Activated CD8-positive, alpha-beta T cell treated with anti-CD3 and anti-CD28 coated beads, Interleukin-2, amount 10 ng/mL, durations not matched to agents 7 days and 5 days (primary cell): ENCODE measurements around the gene SHISAL2B. TPM values are rescaled to one million over a fixed set of nuclear protein-coding genes. Genes with fewer than 3 reads are reported as not detected.
"Not testable (repeated sequence)": the region's sequence is repeated elsewhere in the genome, so short reads cannot be mapped to it uniquely, and the experiment has no call there.

ENCODE experiments used
- ATAC-seq: fragments of 150-1000 bp; cut with Tn5 transposase; one replicate; pipeline ENCODE4 v1.10.0; 2021; ENCODE audit warnings: moderate library complexity
- CTCF ChIA-PET: fragments of 350-600 bp; sonication (Branson Sonifier 250); formaldehyde crosslinking; loops from one replicate; lab custom pipeline; 2021; ENCODE audit warnings: antibody characterized with exemption; lab: Charles Lee
- POLR2A ChIA-PET: fragments of 350-600 bp; sonication (Branson Sonifier 250); formaldehyde crosslinking; loops from one replicate; lab custom pipeline; 2021; ENCODE audit warnings: antibody characterized with exemption; lab: Charles Lee
- DNase-seq: peaks from one replicate; pipeline ENCODE4 v3.0.0-alpha.2; 2020
- H3K27ac Mint-ChIP-seq: one replicate; pipeline ENCODE4 v1.8.0; 2021; ENCODE audit warnings: mild to moderate bottlenecking, mixed read lengths
- H3K27me3 Mint-ChIP-seq: one replicate; pipeline ENCODE4 v1.8.0; 2021; ENCODE audit warnings: low read depth, mixed read lengths
- H3K36me3 Mint-ChIP-seq: one replicate; pipeline ENCODE4 v1.8.0; 2021; ENCODE audit warnings: low read depth, mixed read lengths
- H3K4me1 Mint-ChIP-seq: one replicate; pipeline ENCODE4 v1.8.0; 2021; ENCODE audit warnings: low read depth, mixed read lengths
- H3K4me3 Mint-ChIP-seq: one replicate; pipeline ENCODE4 v1.8.0; 2021; ENCODE audit warnings: mild to moderate bottlenecking, mixed read lengths
- H3K9me3 Mint-ChIP-seq: one replicate; pipeline ENCODE4 v1.8.0; 2022; ENCODE audit warnings: mixed read lengths; ENCODE audit not compliant: insufficient read depth
- total RNA-seq, 2 experiments: library from RNA; stranded (reverse); gene quantifications; one replicate each; pipeline ENCODE4 v1.2.3, GENCODE V29; 2021

Gene SHISAL2B
- not detected for total RNA-seq

DNA sequence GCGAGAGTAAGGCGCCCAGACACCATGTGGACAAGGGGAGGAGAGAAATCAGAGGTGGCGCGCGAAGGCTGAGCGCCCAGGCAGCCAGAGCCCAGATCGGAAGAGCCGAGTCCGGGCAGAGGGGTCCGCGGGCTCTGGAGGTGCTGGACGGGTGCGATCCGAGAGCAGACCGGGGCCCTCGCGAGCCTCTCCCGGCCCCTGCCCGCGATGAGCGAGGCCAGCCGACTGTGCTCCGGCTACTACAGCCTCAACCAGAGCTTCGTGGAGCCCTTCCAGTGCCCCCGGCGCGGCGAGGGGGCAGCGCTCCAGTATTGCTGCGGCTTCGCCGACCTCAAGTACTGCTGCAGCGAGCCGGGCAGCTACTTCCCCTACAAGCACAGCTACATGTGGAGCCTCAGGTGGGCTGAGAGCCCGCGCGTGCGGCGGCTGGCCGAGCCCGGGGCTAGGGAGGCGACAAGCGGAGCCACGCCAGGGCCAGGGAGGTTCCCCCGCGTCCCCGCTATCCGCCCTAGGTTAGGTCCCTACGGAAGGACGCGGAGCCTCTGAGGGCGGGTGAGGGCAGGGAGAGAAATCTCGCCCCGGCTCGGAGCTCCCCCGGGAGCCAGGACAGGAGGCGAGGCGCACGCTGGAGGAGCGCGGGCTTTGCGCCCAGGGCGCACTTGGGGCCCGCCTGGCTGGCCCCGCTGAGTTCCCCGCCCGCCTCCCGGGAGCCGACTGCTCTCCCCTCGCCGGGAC, at the start of gene SHISAL2B:
SHISAL2B (plus strand) TSS at position 87 of the 735 bp plus-strand sequence; CDS start at position 208, 121 bp downstream.
- Mint-ChIP-seq H3K9me3 (no peaks in the 10 kb centered on the region), H3K36me3 (no peaks in the 10 kb centered on the region), H3K27me3 (peaks cover 45% of the 10 kb centered on the region), H3K27ac (no peak within 1 kb of the TSS), H3K4me1 (peaks cover 4% of the 10 kb centered on the region), H3K4me3 (peak within 1 kb of the TSS; percentile 31)
- peak; percentile 58 for ATAC-seq
- ChIA-PET CTCF (no interaction called here), POLR2A (no interaction called here)
- no peak for DNase-seq

DNA sequence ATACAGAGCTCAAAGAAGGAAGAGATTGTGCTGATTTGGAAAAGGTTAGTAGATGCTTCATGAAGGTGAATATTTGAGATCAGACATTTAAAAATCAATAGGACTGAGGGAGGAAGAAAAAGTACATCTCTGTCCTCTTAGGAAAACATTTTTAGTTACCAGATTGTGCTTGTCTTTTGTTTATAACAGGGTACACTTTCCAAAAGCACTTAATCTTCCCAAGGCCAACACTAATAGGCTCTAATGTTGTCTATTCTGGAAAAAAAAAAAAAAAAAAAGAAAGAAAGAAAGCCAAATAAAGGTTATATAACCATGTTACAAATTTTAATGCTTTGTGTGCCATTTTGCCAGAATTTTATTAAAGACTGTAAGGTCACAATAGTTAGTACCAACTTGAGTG, 45.5 kb upstream of the SHISAL2B start:
- Mint-ChIP-seq H3K27ac (no peak overlapping the region), H3K4me3 (no peak overlapping the region), H3K9me3 (no peaks in the 10 kb centered on the region), H3K36me3 (no peaks in the 10 kb centered on the region), H3K4me1 (no peaks in the 10 kb centered on the region), H3K27me3 (no peaks in the 10 kb centered on the region)
- DNase-seq (no peak), ATAC-seq (no peak)
- CTCF ChIA-PET = interaction anchor here (0.8 kb wide), 1 partner anchor 9 kb away, joined by 3 read pairs; no protein-coding TSS in a partner anchor
- POLR2A ChIA-PET = no interaction called here

DNA sequence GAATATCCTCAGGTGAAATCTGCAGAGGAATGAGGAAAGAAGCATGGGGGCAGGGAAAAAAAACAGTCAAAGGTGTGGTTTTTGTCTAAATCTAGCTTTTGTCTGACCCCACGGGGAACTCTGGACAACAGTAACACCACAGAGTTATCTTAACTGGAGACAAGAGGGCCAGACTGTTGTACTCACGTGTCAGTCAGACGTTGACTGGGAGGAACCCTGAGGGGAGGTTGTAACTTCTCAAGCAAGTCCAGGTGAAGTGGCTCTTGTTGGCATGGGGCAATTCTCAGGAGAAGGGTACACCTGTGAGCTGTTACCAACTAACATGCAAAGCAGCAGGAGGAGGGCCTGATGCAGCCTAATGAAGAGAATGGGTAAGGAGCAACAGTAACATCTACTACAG, 44.1 kb upstream of the SHISAL2B start:
- H3K36me3 Mint-ChIP-seq = no peaks in the 10 kb centered on the region
- DNase-seq (no peak), ATAC-seq (no peak)
- H3K4me1 Mint-ChIP-seq = no peaks in the 10 kb centered on the region
- H3K9me3 Mint-ChIP-seq = no peaks in the 10 kb centered on the region
- H3K27ac Mint-ChIP-seq = no peak overlapping the region
- POLR2A ChIA-PET = no interaction called here
- H3K4me3 Mint-ChIP-seq = no peak overlapping the region
- CTCF ChIA-PET = interaction anchor here (1.0 kb wide), 1 partner anchor 11 kb away, joined by 3 read pairs; no protein-coding TSS in a partner anchor
- no peaks in the 10 kb centered on the region for H3K27me3 Mint-ChIP-seq

DNA sequence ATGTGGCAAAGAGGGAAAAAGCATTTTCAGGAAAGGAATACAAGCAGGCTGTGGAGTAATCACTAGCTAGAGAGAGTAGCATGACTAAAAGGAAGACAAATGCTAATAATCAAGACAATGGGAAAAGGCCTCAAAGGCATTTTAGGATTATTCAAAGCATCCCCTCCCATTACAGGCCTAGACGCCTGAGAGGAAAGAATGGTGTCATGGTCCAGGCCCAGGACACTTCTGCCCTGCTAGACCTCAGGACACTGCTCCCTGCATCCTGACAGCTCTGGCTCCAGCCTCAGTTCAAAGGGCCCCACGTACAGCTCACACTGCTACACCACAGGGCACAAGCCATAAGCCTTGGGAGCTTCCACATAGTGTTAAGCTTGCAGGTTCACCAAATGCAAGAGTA, 40.8 kb upstream of the SHISAL2B start:
- Mint-ChIP-seq H3K4me3 (no peak overlapping the region), H3K27ac (no peak overlapping the region), H3K36me3 (no peaks in the 10 kb centered on the region), H3K27me3 (peaks cover 6% of the 10 kb centered on the region), H3K9me3 (no peaks in the 10 kb centered on the region), H3K4me1 (no peaks in the 10 kb centered on the region)
- DNase-seq (no peak), ATAC-seq (no peak)
- ChIA-PET POLR2A (no interaction called here), CTCF (interaction anchor here (1.2 kb wide), 1 partner anchor 15 kb away, joined by 3 read pairs; no protein-coding TSS in a partner anchor)

DNA sequence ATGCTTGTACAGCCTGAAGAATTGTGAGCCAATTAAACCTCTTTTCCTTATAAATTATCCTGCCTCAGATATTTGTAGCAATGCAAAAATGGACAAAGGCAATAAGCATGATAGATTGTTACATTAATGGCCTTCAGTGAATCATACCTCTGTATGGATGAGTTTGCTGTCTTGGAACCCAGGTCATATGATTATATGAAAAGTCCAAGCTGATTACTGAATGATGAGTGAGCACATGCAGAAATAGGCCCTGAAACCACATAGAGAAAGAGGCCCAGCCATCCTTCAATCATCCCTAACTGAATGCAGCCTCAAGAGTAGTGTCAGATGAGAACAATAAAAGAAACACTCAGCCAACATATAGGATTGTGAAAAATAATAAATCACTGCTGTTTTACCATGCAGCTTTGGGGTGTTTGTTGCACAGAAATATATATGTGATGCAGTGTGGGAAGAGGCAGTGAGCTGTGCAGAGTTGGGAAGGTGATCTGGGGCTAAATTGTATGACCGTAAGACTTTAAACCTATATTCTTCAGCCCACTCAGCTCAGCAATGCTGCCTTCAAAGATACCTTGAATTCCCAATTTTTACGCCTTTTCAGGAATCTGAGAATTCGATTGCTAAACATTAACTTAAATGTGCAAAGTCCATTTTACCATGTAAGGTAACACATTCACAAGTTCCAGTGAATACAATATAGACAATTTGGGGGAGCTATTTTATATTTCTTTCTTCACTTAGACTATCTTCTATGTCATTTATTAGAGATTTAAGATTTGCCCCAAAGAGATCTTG, 36.3 kb upstream of the SHISAL2B start:
- Mint-ChIP-seq H3K27ac (no peak overlapping the region), H3K9me3 (no peaks in the 10 kb centered on the region), H3K36me3 (no peaks in the 10 kb centered on the region), H3K27me3 (peaks cover 9% of the 10 kb centered on the region), H3K4me3 (no peak overlapping the region), H3K4me1 (no peaks in the 10 kb centered on the region)
- no peak for ATAC-seq
- ChIA-PET POLR2A (no interaction called here), CTCF (interaction anchor here (1.2 kb wide), 1 partner anchor 44 kb away, joined by 3 read pairs; no protein-coding TSS in a partner anchor)
- no peak for DNase-seq

DNA sequence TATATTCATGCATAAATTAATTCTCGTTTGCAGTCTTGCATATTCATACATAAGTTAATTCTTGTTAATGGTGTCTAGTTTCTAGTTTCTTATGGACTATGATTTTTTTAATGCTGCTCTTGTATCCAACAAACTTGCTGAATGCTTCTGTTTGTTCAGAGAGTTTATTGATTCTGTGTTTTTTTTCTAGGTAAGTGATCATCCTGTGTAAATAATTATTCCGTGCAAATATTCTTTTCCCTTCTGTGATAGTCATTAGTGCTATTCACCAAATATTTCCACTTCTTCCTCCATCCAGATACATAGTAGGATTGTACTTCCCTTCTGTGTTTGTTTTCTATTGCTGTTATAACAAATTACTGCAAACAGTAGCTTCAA, 35.8 kb upstream of the SHISAL2B start:
- peaks cover 13% of the 10 kb centered on the region for H3K27me3 Mint-ChIP-seq
- no peaks in the 10 kb centered on the region for H3K4me1 Mint-ChIP-seq
- ATAC-seq (no peak), DNase-seq (no peak)
- H3K27ac Mint-ChIP-seq = no peak overlapping the region
- POLR2A ChIA-PET = no interaction called here
- H3K9me3 Mint-ChIP-seq = no peaks in the 10 kb centered on the region
- CTCF ChIA-PET = no interaction called here
- no peaks in the 10 kb centered on the region for H3K36me3 Mint-ChIP-seq
- H3K4me3 Mint-ChIP-seq = no peak overlapping the region

DNA sequence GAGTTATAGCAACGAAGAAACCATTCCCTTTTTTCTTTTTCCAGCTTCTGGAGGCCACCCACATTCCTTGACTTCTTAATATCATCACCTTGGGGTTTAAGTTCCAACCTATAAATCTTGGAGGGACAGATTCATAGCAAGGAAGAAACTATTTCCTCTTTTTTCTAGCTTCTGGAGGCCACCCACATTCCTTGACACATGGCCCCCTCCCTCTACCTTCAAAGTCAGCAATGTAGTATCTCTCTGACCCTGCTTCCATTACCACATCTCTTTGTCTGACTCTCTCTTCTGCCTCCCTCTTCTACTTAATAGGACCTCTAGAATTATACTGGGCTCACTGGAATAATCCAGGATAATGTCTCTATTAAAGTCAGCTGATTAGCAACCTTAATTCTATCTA, 34.7 kb upstream of the SHISAL2B start:
- H3K27me3 Mint-ChIP-seq = peaks cover 14% of the 10 kb centered on the region
- H3K27ac Mint-ChIP-seq = no peak overlapping the region
- DNase-seq (no peak), ATAC-seq (no peak)
- H3K9me3 Mint-ChIP-seq = no peaks in the 10 kb centered on the region
- H3K4me3 Mint-ChIP-seq = no peak overlapping the region
- H3K36me3 Mint-ChIP-seq = no peaks in the 10 kb centered on the region
- ChIA-PET POLR2A (no interaction called here), CTCF (no interaction called here)
- H3K4me1 Mint-ChIP-seq = no peaks in the 10 kb centered on the region

DNA sequence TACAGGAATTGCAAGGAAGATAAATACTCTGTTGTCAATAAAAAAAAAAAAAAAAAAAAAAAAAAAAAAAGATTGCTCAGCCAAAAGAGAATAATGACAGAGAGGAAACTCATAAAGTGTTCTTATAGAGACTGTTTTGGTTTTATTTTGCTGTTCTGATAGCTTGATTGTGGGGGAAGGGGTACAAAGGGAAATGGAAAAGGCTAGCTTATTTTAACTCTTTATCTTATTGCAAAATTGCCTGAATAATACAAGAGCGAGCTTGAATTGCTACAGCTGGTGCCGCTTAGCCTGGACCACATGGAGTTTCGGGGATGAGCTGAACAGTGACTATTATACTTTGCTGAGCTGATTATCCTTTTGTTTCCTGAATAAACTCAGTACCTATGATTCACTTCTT, 31.0 kb upstream of the SHISAL2B start:
- Mint-ChIP-seq H3K27me3 (peaks cover 9% of the 10 kb centered on the region), H3K36me3 (no peaks in the 10 kb centered on the region), H3K27ac (no peak overlapping the region), H3K9me3 (no peaks in the 10 kb centered on the region), H3K4me3 (no peak overlapping the region), H3K4me1 (no peaks in the 10 kb centered on the region)
- ChIA-PET CTCF (interaction anchor here (1.9 kb wide), 1 partner anchor 25 kb away, joined by 8 read pairs; no protein-coding TSS in a partner anchor), POLR2A (no interaction called here)
- DNase-seq (no peak), ATAC-seq (no peak)

DNA sequence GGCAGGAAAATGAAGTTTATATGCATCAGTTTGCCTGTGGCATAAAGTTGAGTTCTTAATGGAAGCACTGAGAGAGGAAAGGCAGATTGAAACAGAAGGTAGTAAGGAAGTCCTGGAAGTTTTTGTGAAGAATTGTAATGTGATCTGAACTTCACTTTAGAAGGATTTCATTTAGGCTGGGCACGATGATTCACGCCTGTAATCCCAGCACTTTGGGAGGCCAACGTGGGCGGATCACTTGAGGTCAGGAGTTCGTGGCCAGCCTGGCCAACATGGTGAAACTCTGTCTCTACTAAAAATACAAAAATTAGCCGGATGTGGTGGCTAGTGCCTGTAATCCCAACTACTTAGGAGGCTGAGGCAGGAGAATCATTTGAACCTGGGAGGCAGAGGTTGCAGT, 27.1 kb upstream of the SHISAL2B start:
- H3K4me3 Mint-ChIP-seq, H3K27ac Mint-ChIP-seq, H3K9me3 Mint-ChIP-seq, CTCF ChIA-PET, H3K36me3 Mint-ChIP-seq, DNase-seq, H3K4me1 Mint-ChIP-seq, POLR2A ChIA-PET, ATAC-seq: not testable (repeated sequence)
- H3K27me3 Mint-ChIP-seq = peaks cover 14% of the 10 kb centered on the region

DNA sequence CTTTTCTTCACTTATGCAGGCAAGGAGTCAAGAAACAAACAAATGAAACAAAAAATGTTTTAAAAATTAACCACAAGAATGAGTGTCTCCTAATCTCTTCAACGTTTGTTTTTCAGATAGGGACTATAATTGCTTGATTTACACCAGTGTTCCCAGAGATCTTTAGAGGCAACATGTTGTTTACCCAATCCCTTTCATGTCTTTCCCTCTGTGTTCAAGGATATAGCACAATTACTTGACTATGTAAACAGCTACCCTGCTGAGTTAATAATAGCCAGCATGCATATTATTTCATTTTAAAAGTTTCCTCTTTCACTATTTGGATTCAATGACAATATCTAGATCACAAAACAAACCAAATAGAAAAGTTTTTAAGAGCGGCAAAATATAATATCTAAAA, 25.1 kb upstream of the SHISAL2B start:
- H3K4me1 Mint-ChIP-seq = no peaks in the 10 kb centered on the region
- H3K27ac Mint-ChIP-seq = no peak overlapping the region
- H3K4me3 Mint-ChIP-seq = no peak overlapping the region
- no peaks in the 10 kb centered on the region for H3K36me3 Mint-ChIP-seq
- no peaks in the 10 kb centered on the region for H3K9me3 Mint-ChIP-seq
- ChIA-PET POLR2A (no interaction called here), CTCF (no interaction called here)
- DNase-seq (no peak), ATAC-seq (no peak)
- peaks cover 9% of the 10 kb centered on the region for H3K27me3 Mint-ChIP-seq

DNA sequence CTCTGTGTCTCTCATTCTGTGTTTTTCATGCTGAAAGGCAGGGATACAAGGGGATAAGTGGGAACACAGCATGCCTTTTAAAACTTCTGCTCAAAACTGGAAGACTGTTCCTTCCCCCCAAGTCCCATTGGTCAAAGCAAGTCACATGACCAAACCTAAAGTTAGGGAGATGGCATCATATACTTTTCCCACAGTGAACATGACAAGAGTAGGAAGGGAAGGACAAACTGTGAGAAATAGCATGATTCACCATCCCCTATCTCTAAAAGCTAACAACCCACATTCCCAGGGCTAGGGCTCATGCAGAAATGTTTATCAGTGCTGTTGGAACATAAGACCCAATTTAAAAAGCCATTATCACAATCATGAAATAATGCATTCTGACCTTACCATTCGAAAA, 24.2 kb upstream of the SHISAL2B start:
- CTCF ChIA-PET = no interaction called here
- DNase-seq (no peak), ATAC-seq (no peak)
- Mint-ChIP-seq H3K27me3 (peaks cover 9% of the 10 kb centered on the region), H3K4me1 (no peaks in the 10 kb centered on the region), H3K9me3 (no peaks in the 10 kb centered on the region), H3K27ac (no peak overlapping the region), H3K4me3 (no peak overlapping the region), H3K36me3 (no peaks in the 10 kb centered on the region)
- POLR2A ChIA-PET = no interaction called here

DNA sequence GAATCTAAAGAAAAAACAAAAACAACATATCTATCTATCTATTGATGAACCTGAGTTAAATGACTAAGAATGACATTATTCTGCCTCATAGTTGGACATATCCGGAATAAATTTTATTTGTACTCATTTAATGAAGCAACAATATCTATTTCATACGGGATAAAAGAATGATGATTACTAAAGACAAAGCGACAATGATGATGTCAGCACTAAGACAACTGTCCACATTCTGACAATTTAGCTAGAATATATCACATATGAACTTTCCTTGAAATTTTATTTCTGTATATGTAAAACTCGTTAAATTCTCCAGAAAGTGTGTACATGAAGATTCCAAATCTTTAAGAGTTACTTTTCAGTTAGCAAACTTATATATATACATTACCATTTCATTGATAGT, 23.2 kb upstream of the SHISAL2B start:
- ChIA-PET CTCF (no interaction called here), POLR2A (no interaction called here)
- no peaks in the 10 kb centered on the region for H3K4me1 Mint-ChIP-seq
- DNase-seq = no peak
- H3K27ac Mint-ChIP-seq = no peak overlapping the region
- ATAC-seq = no peak
- no peaks in the 10 kb centered on the region for H3K9me3 Mint-ChIP-seq
- peaks cover 9% of the 10 kb centered on the region for H3K27me3 Mint-ChIP-seq
- no peaks in the 10 kb centered on the region for H3K36me3 Mint-ChIP-seq
- no peak overlapping the region for H3K4me3 Mint-ChIP-seq
